Measurements from ENCODE around the gene NPFF.

Gene NPFF

DNA sequence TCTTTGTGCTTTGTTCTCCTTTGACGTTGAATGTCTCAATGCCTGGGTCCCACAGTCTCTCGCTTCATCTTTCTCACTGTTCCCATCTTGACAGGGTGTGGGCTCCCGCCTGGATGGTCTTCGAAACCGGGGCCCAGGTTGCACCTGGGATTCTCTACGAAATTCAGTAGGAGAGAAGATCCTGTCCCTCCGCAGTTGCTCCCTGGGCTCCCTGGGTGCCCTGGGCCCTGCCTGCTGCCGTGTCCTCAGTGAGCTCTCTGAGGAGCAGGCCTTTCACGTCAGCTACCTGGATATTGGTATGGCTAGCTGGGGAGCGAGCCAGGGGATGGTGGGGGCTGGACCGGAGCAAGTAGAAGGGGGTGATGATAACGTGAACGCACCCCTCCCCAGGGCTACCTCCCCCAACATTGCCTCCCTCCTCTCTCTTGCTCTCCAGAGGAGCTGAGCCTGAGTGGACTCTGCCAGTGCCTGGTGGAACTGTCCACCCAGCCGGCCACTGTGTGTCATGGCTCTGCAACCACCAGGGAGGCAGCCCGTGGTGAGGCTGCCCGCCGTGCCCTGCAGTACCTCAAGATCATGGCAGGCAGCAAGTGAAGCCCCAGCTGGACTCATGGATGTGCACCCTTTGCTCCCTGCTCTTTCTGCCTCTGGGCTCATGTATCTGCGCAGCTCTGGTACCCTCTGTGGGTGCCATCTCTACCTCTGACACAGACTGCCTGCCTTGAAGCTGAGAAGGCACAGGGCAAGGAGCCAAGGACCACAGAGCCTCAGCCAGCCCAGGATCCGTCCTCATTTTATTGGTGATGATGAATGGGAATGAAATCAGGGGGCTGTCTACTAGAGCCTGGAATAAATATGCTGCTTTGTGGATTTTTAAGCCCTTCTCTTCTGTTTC is 1.5 kb downstream of the NPFF start:
- Histone ChIP-seq H3K27me3 (no peaks in the 10 kb centered on the region), H3K27ac (peak overlapping the region; percentile 96 to 98), H3K36me3 (peaks cover 0 to 49% (median 15%) of the 10 kb centered on the region in 3 donors), H3K4me3 (no peak overlapping the region), H3K9me3 (no peaks in the 10 kb centered on the region), H3K4me1 (peaks cover 2 to 69% (median 57%) of the 10 kb centered on the region in 4 donors)
- intact Hi-C loops (cut with DNase I; ENCODE audit: low total_unique reads), result no loop called here
- DNase-seq, result no peak
- TF ChIP-seq, protein P1, sequence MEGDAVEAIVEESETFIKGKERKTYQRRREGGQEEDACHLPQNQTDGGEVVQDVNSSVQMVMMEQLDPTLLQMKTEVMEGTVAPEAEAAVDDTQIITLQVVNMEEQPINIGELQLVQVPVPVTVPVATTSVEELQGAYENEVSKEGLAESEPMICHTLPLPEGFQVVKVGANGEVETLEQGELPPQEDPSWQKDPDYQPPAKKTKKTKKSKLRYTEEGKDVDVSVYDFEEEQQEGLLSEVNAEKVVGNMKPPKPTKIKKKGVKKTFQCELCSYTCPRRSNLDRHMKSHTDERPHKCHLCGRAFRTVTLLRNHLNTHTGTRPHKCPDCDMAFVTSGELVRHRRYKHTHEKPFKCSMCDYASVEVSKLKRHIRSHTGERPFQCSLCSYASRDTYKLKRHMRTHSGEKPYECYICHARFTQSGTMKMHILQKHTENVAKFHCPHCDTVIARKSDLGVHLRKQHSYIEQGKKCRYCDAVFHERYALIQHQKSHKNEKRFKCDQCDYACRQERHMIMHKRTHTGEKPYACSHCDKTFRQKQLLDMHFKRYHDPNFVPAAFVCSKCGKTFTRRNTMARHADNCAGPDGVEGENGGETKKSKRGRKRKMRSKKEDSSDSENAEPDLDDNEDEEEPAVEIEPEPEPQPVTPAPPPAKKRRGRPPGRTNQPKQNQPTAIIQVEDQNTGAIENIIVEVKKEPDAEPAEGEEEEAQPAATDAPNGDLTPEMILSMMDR (IDR thresholded peaks at IDR 0.05), result no peak

DNA sequence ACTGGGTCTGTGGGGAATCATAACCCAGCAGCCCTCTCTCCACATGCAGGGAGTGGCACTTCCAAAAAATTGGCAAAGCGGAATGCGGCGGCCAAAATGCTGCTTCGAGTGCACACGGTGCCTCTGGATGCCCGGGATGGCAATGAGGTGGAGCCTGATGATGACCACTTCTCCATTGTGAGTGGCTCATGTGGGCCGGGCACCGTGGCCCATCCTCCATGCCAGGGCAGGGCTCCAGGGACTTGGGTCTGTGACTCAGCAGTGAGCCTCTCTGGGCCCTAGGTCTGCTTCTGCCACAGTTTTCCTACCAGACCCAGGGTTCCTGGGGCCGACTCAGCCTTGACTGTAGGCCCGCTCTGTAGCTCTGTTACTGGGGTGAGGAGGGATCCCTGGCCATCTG is 2.2 kb downstream of the NPFF start:
- Histone ChIP-seq H3K9me3 (no peaks in the 10 kb centered on the region), H3K4me1 (peaks cover 2 to 69% (median 58%) of the 10 kb centered on the region in 4 donors), H3K4me3 (no peak overlapping the region), H3K27me3 (no peaks in the 10 kb centered on the region), H3K27ac (peak overlapping the region; percentile 96 to 98), H3K36me3 (peaks cover 0 to 42% (median 9%) of the 10 kb centered on the region in 3 donors)
- intact Hi-C loops (cut with DNase I; ENCODE audit: low total_unique reads), result no loop called here
- peak; percentile 63 to 95 for DNase-seq
- TF ChIP-seq, protein P1 (IDR thresholded peaks at IDR 0.05), result no peak

DNA sequence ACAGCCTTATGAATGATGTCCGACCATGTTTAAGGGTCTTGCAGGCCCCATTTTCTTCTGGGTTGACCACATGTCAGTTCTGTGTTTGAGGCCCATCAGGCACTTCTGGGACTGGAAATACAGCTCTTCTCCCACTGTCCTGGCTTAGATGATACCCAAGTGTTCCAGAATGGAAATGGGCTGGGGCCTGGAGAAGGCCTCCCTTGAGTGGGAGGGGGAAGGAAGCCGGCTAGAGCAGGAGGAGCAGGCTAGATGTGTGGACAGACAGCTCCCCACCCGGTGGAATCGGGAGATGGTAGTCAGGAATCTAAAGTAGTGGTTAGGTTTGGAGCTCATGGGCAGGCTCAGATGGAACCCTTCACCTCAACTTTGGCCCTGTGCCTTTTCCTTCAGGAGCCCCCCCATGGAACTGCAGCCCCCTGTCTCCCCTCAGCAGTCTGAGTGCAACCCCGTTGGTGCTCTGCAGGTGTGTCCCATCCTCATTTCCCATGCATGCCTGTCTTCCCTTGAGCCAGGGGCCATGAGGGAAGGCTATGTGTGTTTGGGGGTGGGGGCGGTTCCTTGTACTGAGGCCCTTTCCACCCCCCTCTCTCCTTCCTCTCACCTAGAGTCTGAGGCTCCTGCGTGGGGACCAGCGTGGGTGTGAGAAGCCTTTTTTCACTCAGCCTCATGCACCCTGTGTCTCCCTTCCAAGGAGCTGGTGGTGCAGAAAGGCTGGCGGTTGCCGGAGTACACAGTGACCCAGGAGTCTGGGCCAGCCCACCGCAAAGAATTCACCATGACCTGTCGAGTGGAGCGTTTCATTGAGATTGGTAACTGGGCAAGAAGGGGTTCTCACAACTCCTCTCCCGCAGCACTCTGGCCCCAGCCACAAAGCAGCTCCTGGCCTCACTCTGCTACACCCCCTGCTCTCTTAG is 3.0 kb downstream of the NPFF start:
- intact Hi-C loops (cut with DNase I; ENCODE audit: low total_unique reads), result no loop called here
- H3K4me1 ChIP-seq, result peaks cover 2 to 69% (median 62%) of the 10 kb centered on the region in 4 donors
- peak in 1 of 2 donors; percentile 38 for DNase-seq
- H3K4me3 ChIP-seq, result no peak overlapping the region
- H3K27me3 ChIP-seq, result no peaks in the 10 kb centered on the region
- peaks cover 0 to 34% (median 8%) of the 10 kb centered on the region in 3 donors for H3K36me3 ChIP-seq
- no peaks in the 10 kb centered on the region for H3K9me3 ChIP-seq
- TF ChIP-seq, protein P1 (IDR thresholded peaks at IDR 0.05), result no peak
- H3K27ac ChIP-seq, result peak overlapping the region; percentile 96 to 98

DNA sequence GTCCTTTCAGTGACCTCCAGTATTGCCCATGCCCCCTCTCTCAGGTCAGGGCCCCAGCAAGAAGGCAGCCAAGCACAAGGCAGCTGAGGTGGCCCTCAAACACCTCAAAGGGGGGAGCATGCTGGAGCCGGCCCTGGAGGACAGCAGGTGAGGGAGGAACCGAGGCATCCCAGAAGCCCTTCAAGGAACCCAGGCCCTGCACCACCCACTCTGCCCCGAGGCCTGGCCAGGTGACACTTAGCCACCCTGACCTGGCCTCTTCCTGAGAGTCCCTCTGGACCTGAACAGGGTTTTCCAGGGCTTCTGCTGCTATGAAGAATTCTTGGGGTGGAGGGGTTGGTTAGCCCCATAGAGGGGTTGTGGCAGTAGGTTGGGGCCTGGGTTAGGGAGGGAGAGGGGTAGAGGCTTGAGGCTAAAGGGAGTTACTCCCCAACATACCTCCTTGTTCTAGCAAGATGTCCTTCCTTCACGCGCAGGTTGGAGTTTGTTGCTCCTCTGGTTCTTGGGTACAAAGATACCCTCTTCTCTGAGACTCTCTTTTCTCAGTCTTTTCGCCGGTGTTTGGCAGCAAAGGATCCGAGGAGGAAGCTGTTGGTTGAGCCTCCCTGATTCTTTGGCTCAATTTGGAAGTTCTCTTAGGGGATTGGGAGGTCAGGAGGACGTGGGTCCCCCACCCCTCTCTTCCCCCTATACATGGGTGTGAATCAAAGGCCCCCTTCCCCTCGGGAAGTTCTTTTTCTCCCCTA is 4.1 kb downstream of the NPFF start:
- peaks cover 0 to 33% (median 8%) of the 10 kb centered on the region in 3 donors for H3K36me3 ChIP-seq
- intact Hi-C loops (cut with DNase I; ENCODE audit: low total_unique reads), result no loop called here
- H3K4me3 ChIP-seq, result peak overlapping the region; percentile 70 to 76
- TF ChIP-seq, protein P1 (IDR thresholded peaks at IDR 0.05), result no peak
- peak overlapping the region; percentile 96 to 98 for H3K27ac ChIP-seq
- H3K9me3 ChIP-seq, result no peaks in the 10 kb centered on the region
- DNase-seq, result peak in 1 of 2 donors; percentile 66
- no peaks in the 10 kb centered on the region for H3K27me3 ChIP-seq
- H3K4me1 ChIP-seq, result peaks cover 2 to 67% (median 64%) of the 10 kb centered on the region in 4 donors

DNA sequence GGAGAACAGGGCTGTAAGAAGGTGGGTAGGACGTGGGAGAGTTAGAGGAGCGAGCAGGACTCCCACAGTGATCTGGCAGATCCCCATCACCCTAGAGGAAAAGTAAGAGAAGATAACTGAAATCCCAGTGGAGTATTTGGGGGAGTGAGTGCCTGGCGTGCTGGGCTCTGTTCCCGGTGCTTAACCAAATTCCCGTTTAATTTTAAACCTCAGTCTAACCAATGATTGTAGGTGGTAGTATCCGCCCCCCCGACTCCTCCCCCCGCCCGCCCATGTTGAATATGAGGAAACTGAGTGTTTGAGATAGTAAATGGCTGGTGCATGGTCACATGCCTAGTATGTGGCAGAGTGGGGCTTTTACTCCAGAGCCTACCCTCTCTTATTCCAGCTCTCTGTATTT is 5.0 kb downstream of the NPFF start:
- Histone ChIP-seq H3K9me3 (no peaks in the 10 kb centered on the region), H3K27me3 (no peaks in the 10 kb centered on the region), H3K4me1 (peaks cover 2 to 67% (median 62%) of the 10 kb centered on the region in 4 donors), H3K4me3 (peak overlapping the region; percentile 70 to 76), H3K36me3 (peaks cover 0 to 30% (median 8%) of the 10 kb centered on the region in 3 donors), H3K27ac (peak overlapping the region; percentile 96 to 98)
- DNase-seq, result peak in 1 of 2 donors; percentile 85
- intact Hi-C loops (cut with DNase I; ENCODE audit: low total_unique reads), result no loop called here
- TF ChIP-seq, protein P1 (IDR thresholded peaks at IDR 0.05), result no peak
